AG09319 (cell line): ENCODE measurements around the gene HOXA9.

Experiments used
- DNase-seq: peaks from one replicate; pipeline ENCODE4 v3.0.0-alpha.2; 2010; ENCODE audit warnings: low read depth; ENCODE audit errors: extremely low read depth
- CTCF ChIP-seq: IDR thresholded peaks from 2 replicates; pipeline ENCODE4 v1.5.1; 2011; ENCODE audit warnings: low read depth, mild to moderate bottlenecking, inconsistent platforms, low read length, moderate library complexity

Gene HOXA9

GRCh38 chr7:27124902-27125689, 40.2 kb downstream of the HOXA9 start:
- no peak for TF ChIP-seq CTCF
- DNase-seq = no peak

GRCh38 chr7:27124096-27124901, 41.0 kb downstream of the HOXA9 start:
- TF ChIP-seq CTCF = no peak
- DNase-seq = no peak

GRCh38 chr7:27123477-27124053, 41.8 kb downstream of the HOXA9 start:
- no peak for TF ChIP-seq CTCF
- DNase-seq = no peak

- no peak for DNase-seq
- no peak for TF ChIP-seq CTCF
These were observed 42.3 kb downstream of the HOXA9 start for GRCh38 chr7:27123007-27123476.

- no peak for TF ChIP-seq CTCF
- DNase-seq = no peak
These were observed 43.0 kb downstream of the HOXA9 start for GRCh38 chr7:27122077-27122910.

GRCh38 chr7:27121684-27122076, 43.7 kb downstream of the HOXA9 start:
- TF ChIP-seq CTCF = no peak
- no peak for DNase-seq
